Endothelial cell of umbilical vein (primary cell): ENCODE results near the gene MAP4K5. TPM values are rescaled to one million over a fixed set of nuclear protein-coding genes. Genes with fewer than 3 reads are reported as not detected.

Experiments
- BruUV-seq: library from RNA; stranded (reverse); fragments of 400-500 nt; replicated peaks from 2 replicates; lab custom pipeline; 2021; lab: Mats Ljungman, UMichigan
- CTCF ChIA-PET: fragments of 300-600, 350-600 bp; sonication (Branson Sonifier 250); formaldehyde crosslinking; loops from one replicate; lab custom pipeline; 2021; ENCODE audit warnings: antibody characterized with exemption, inconsistent platforms; lab: Charles Lee
- POLR2A ChIA-PET: fragments of 300-600, 350-600 bp; sonication (Branson Sonifier 250); formaldehyde crosslinking; loops from one replicate; lab custom pipeline; 2021; ENCODE audit warnings: antibody characterized with exemption, inconsistent platforms; lab: Charles Lee
- DNase-seq: peaks from one replicate; pipeline ENCODE4 v3.0.0-alpha.2; 2011; ENCODE audit warnings: low read depth, low spot score
- FAIRE-seq: peaks from 2 replicates; lab custom pipeline; 2011; peaks lifted over from hg19 to GRCh38; lab: Jason Lieb, UNC
- H2AFZ ChIP-seq: 2 replicates; pipeline ENCODE4 v1.6.0; 2012; ENCODE audit warnings: low read depth, low read length, control low read depth, inconsistent platforms
- H3K27ac ChIP-seq: 2 replicates; pipeline ENCODE4 v1.5.1; 2011; ENCODE audit warnings: low read depth, mild to moderate bottlenecking, control low read depth, low read length, moderate library complexity; ENCODE audit not compliant: insufficient read depth
- H3K27me3 ChIP-seq, 2 experiments: 2 replicates each; pipeline versions ENCODE4 v1.6.0 to v1.6.1; 2011; ENCODE audit warnings: low read length in 2 of 2, mixed read lengths in 1 of 2; ENCODE audit not compliant: control insufficient read depth in 2 of 2, insufficient read depth in 2 of 2
- H3K36me3 ChIP-seq, 2 experiments: 2 replicates in 1 of 2; 3 replicates in 1 of 2; pipeline ENCODE4 v1.5.1; 2011; ENCODE audit warnings: low read length in 2 of 2, mild to moderate bottlenecking in 1 of 2, moderate library complexity in 1 of 2; ENCODE audit not compliant: control insufficient read depth in 2 of 2, insufficient read depth in 2 of 2; ENCODE audit errors: extremely low read depth in 1 of 2
- H3K4me1 ChIP-seq: 3 replicates; pipeline ENCODE4 v1.5.1; 2011; ENCODE audit warnings: mild to moderate bottlenecking, low read length; ENCODE audit not compliant: control insufficient read depth, insufficient read depth; ENCODE audit errors: extremely low read depth
- H3K4me2 ChIP-seq: 2 replicates; pipeline ENCODE4 v1.6.1; 2011; ENCODE audit warnings: low read length, control low read depth, mixed read lengths; ENCODE audit not compliant: insufficient read depth
- H3K4me3 ChIP-seq, 3 experiments: fragments of 200-600 bp in 1 of 3; sonication (generic), shearing (Covaris generic) in 1 of 3; replicated peaks in 1 of 3; 2 replicates each; pipeline ENCODE4 v1.5.1; 2011 to 2016; ENCODE audit warnings: control low read depth in 3 of 3, low read length in 3 of 3, mild to moderate bottlenecking in 2 of 3, inconsistent platforms in 1 of 3, low read depth in 1 of 3, moderate library complexity in 1 of 3; ENCODE audit not compliant: insufficient read depth in 1 of 3
- H3K79me2 ChIP-seq: 2 replicates; pipeline ENCODE4 v1.6.0; 2012; ENCODE audit warnings: low read length, inconsistent platforms; ENCODE audit not compliant: control insufficient read depth, insufficient read depth
- H3K9ac ChIP-seq: replicated peaks from 2 replicates; pipeline ENCODE3; 2011; ENCODE audit warnings: low read length, control low read depth; ENCODE audit not compliant: insufficient read depth; ENCODE audit errors: extremely low read depth
- H3K9me1 ChIP-seq: replicated peaks from 3 replicates; pipeline ENCODE4 v1.6.0; 2011; ENCODE audit warnings: mild to moderate bottlenecking, low read length; ENCODE audit not compliant: control insufficient read depth, insufficient read depth; ENCODE audit errors: extremely low read depth
- H3K9me3 ChIP-seq: replicated peaks from 2 replicates; pipeline ENCODE4 v1.5.1; 2012; ENCODE audit warnings: low read length, inconsistent platforms; ENCODE audit not compliant: control insufficient read depth, insufficient read depth
- H4K20me1 ChIP-seq: replicated peaks from 2 replicates; pipeline ENCODE3; 2011; ENCODE audit warnings: mild to moderate bottlenecking, low read length; ENCODE audit not compliant: control insufficient read depth, insufficient read depth; ENCODE audit errors: extremely low read depth
- EZH2 ChIP-seq: IDR thresholded peaks from 2 replicates; pipeline ENCODE4 v1.6.1; 2012; ENCODE audit warnings: borderline replicate concordance, low read depth, mild to moderate bottlenecking, moderate library complexity, low read length, inconsistent platforms; ENCODE audit not compliant: severe bottlenecking
- FOS ChIP-seq: IDR thresholded peaks from 2 replicates; pipeline ENCODE4 v1.6.1; 2011; ENCODE audit warnings: mild to moderate bottlenecking, low read length, moderate library complexity, borderline replicate concordance; ENCODE audit not compliant: insufficient read depth
- GATA2 ChIP-seq: IDR thresholded peaks from 2 replicates; pipeline ENCODE4 v1.7.0; 2011; ENCODE audit warnings: low read depth, mild to moderate bottlenecking, moderate library complexity, mixed read lengths, low read length; ENCODE audit not compliant: insufficient read length, insufficient read depth
- JUN ChIP-seq: IDR thresholded peaks from 2 replicates; pipeline ENCODE4 v1.6.1; 2011; ENCODE audit warnings: borderline replicate concordance, low read depth; ENCODE audit not compliant: insufficient read length, insufficient read depth
- MAX ChIP-seq: IDR thresholded peaks from 2 replicates; pipeline ENCODE4 v1.6.1; 2011; ENCODE audit not compliant: insufficient read depth, insufficient read length
- MYC ChIP-seq: IDR thresholded peaks from one replicate; pipeline ENCODE4 v1.6.1; 2011; ENCODE audit warnings: mild to moderate bottlenecking, low read depth, low read length
- POLR2A ChIP-seq: IDR thresholded peaks from 2 replicates; pipeline ENCODE4 v1.6.1; 2012; ENCODE audit warnings: low read depth, mild to moderate bottlenecking, control low read depth, low read length
- POLR2AphosphoS5 ChIP-seq: IDR thresholded peaks from 2 replicates; pipeline ENCODE4 v1.6.1; 2012; ENCODE audit warnings: low read depth, mild to moderate bottlenecking, control low read depth, low read length, moderate library complexity; ENCODE audit not compliant: insufficient read depth
- dilution Hi-C: fragments of 300-500 bp; cut with MboI; formaldehyde crosslinking; loops from one replicate; pipeline ENCODE4 v1.15.0; 2019; ENCODE audit warnings: low sequenced_read_pairs; ENCODE audit not compliant: extremely low pct_ligation_motif_present
- intact Hi-C: fragments of 100-400 bp; cut with micrococcal nuclease; formaldehyde crosslinking; loops from one replicate; pipeline ENCODE4 v1.10.0; 2022
- polyA plus RNA-seq, 4 experiments: library from polyadenylated mRNA; depleted of rRNA in 3 of 4; stranded (reverse) in 3 of 4; unstranded in 1 of 4; fragments of >200 nt; gene quantifications; 2 replicates each; pipeline versions ENCODE4 v1.2.1 to v1.2.3, GENCODE V29; 2011 to 2012; ENCODE audit warnings: missing spikeins in 1 of 4
- total RNA-seq: library from RNA; stranded (reverse); gene quantifications from 2 replicates; pipeline ENCODE4 v1.2.3, GENCODE V29; 2021
- TF ChIP-seq, protein P1 (sequence below), 2 donors: IDR thresholded peaks; 1 replicate in 1 of 2; 2 replicates in 1 of 2; pipeline ENCODE4 v1.5.1; 2011; ENCODE audit warnings: low read length in 2 of 2, mild to moderate bottlenecking in 2 of 2, moderate library complexity in 2 of 2, control low read depth in 1 of 2, inconsistent platforms in 1 of 2, low read depth in 1 of 2; ENCODE audit not compliant: insufficient read depth in 1 of 2; ENCODE audit errors: extremely low read depth in 1 of 2

Gene MAP4K5
- total and polyA plus RNA-seq, 2 donors (not counting 3 experiments of a cell fraction or from before 2014, with no cell fraction given), result 17.4 to 73.7 TPM

DNA sequence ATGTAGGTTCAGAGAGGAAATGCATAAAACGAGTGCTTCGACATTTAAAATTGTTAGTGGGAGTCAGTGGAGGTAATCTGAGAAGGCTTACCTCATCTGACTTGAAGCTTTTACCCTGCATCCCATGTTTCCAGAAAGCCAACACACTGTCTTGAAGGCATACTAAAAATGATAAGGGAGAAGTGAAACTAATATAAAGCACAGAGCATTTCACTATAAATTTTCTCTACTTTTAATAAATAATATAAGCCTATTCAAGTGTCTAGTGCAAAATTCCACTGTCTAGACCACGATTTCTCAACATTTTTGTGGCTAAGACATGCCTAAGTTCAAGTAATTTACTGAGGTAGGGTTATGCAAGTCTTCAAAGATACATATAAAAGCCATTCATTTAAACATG is 106.6 kb downstream of the MAP4K5 start:
- POLR2A ChIA-PET, result no interaction called here

GRCh38 chr14:50425105-50425504 is 107.3 kb downstream of the MAP4K5 start:
- H3K9me1 ChIP-seq, result no peaks in the 10 kb centered on the region
- H3K4me3 ChIP-seq, result no peak overlapping the region
- H3K79me2 ChIP-seq, result no peaks in the 10 kb centered on the region
- no peaks in the 10 kb centered on the region for H3K9me3 ChIP-seq
- H3K4me2 ChIP-seq, result no peak overlapping the region
- TF ChIP-seq POLR2A, result no peak
- no peak for TF ChIP-seq EZH2
- TF ChIP-seq, protein P1, sequence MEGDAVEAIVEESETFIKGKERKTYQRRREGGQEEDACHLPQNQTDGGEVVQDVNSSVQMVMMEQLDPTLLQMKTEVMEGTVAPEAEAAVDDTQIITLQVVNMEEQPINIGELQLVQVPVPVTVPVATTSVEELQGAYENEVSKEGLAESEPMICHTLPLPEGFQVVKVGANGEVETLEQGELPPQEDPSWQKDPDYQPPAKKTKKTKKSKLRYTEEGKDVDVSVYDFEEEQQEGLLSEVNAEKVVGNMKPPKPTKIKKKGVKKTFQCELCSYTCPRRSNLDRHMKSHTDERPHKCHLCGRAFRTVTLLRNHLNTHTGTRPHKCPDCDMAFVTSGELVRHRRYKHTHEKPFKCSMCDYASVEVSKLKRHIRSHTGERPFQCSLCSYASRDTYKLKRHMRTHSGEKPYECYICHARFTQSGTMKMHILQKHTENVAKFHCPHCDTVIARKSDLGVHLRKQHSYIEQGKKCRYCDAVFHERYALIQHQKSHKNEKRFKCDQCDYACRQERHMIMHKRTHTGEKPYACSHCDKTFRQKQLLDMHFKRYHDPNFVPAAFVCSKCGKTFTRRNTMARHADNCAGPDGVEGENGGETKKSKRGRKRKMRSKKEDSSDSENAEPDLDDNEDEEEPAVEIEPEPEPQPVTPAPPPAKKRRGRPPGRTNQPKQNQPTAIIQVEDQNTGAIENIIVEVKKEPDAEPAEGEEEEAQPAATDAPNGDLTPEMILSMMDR (IDR thresholded peaks at IDR 0.05; ENCODE audit: extremely low read depth in 1 of 2, insufficient read depth in 1 of 2, low read depth in 1 of 2, low read length in 2 of 2), result no peak
- no peak for TF ChIP-seq GATA2
- no peak for TF ChIP-seq JUN
- no peak for TF ChIP-seq MYC
- no peak for TF ChIP-seq MAX
- no peak for TF ChIP-seq FOS
- TF ChIP-seq POLR2AphosphoS5, result no peak
- FAIRE-seq (no peak), DNase-seq (no peak)
- no peak overlapping the region for H2AFZ ChIP-seq
- no peak overlapping the region for H3K9ac ChIP-seq
- ChIA-PET CTCF (no interaction called here), POLR2A (no interaction called here)
- H3K27ac ChIP-seq, result no peak overlapping the region
- H4K20me1 ChIP-seq, result no peaks in the 10 kb centered on the region
- peaks cover 7% of the 10 kb centered on the region in 2 experiments for H3K36me3 ChIP-seq
- no TSS peak for BruUV-seq
- H3K27me3 ChIP-seq, result no peaks in the 10 kb centered on the region
- dilution Hi-C loops, result no loop called here
- intact Hi-C loops, result no loop called here
- H3K4me1 ChIP-seq, result no peaks in the 10 kb centered on the region

More for the DNA sequence above, 106.6 kb downstream of the MAP4K5 start:
- Histone ChIP-seq H3K79me2 (no peaks in the 10 kb centered on the region), H3K27ac (no peak overlapping the region), H2AFZ (no peak overlapping the region), H3K9ac (no peak overlapping the region), H3K9me3 (no peaks in the 10 kb centered on the region), H3K4me3 (no peak overlapping the region), H3K27me3 (no peaks in the 10 kb centered on the region), H3K4me2 (no peak overlapping the region), H4K20me1 (no peaks in the 10 kb centered on the region), H3K36me3 (peaks cover 5 to 6% of the 10 kb centered on the region in 2 experiments), H3K4me1 (no peaks in the 10 kb centered on the region), H3K9me1 (no peaks in the 10 kb centered on the region)
- CTCF ChIA-PET, result no interaction called here
- TF ChIP-seq, protein P1 (IDR thresholded peaks at IDR 0.05; ENCODE audit: extremely low read depth in 1 of 2, insufficient read depth in 1 of 2, low read depth in 1 of 2, low read length in 2 of 2), result no peak
- TF ChIP-seq MYC (no peak), EZH2 (no peak), POLR2A (no peak), JUN (no peak)
- dilution Hi-C loops (no loop called here), intact Hi-C loops (no loop called here)
- FAIRE-seq (no peak), DNase-seq (no peak)
- no TSS peak for BruUV-seq
